ENCODE measurements around the gene GRM2. TPM values are rescaled to one million over a fixed set of nuclear protein-coding genes. Genes with fewer than 3 reads are reported as not detected.
"Not testable (repeated sequence)": the region's sequence is repeated elsewhere in the genome, so short reads cannot be mapped to it uniquely, and the experiment has no call there.

Gene GRM2
- total RNA-seq, 3 donors from 2014 or later = 0.84 to 1.2 (median 1.0) TPM

- H3K4me3 Mint-ChIP-seq; H3K4me1 Mint-ChIP-seq (ENCODE audit: low read depth); ATAC-seq; DNase-seq; H3K36me3 Mint-ChIP-seq (ENCODE audit: insufficient read depth); H3K9me3 Mint-ChIP-seq: not testable (repeated sequence)
- H3K27me3 Mint-ChIP-seq (ENCODE audit: low read depth) = peaks cover 10% of the 10 kb centered on the region
Measured at GRCh38 chr3:51742320-51742719, 35.5 kb downstream of the GRM2 start.

GRCh38 chr3:51742978-51743377 is 36.1 kb downstream of the GRM2 start:
- not testable (repeated sequence) for H3K4me1 Mint-ChIP-seq (ENCODE audit: low read depth); H3K9me3 Mint-ChIP-seq; H3K27me3 Mint-ChIP-seq (ENCODE audit: low read depth); ATAC-seq; H3K4me3 Mint-ChIP-seq; DNase-seq; H3K36me3 Mint-ChIP-seq (ENCODE audit: insufficient read depth)

- Mint-ChIP-seq H3K9me3 (no peaks in the 10 kb centered on the region), H3K27me3 (ENCODE audit: low read depth) (no peaks in the 10 kb centered on the region), H3K4me3 (no peak overlapping the region), H3K36me3 (ENCODE audit: insufficient read depth) (no peaks in the 10 kb centered on the region), H3K4me1 (ENCODE audit: low read depth) (peaks cover 9% of the 10 kb centered on the region)
- ATAC-seq = peak in 1 of 2 donors; percentile 46
- DNase-seq = no peak
Measured at GRCh38 chr3:51747840-51748239, 41.0 kb downstream of the GRM2 start.

- Mint-ChIP-seq H3K4me3 (no peak overlapping the region), H3K9me3 (no peaks in the 10 kb centered on the region), H3K27me3 (ENCODE audit: low read depth) (no peaks in the 10 kb centered on the region), H3K4me1 (ENCODE audit: low read depth) (peaks cover 7% of the 10 kb centered on the region), H3K36me3 (ENCODE audit: insufficient read depth) (no peaks in the 10 kb centered on the region)
- ATAC-seq (no peak), DNase-seq (no peak)
Measured at GRCh38 chr3:51748327-51748726, 41.5 kb downstream of the GRM2 start.

GRCh38 chr3:51750878-51751277 is 44.0 kb downstream of the GRM2 start:
- DNase-seq = no peak
- H3K9me3 Mint-ChIP-seq = peaks cover 7% of the 10 kb centered on the region
- no peak for ATAC-seq

GRCh38 chr3:51751287-51751686 is 44.4 kb downstream of the GRM2 start:
- Mint-ChIP-seq H3K9me3 (peaks cover 12% of the 10 kb centered on the region), H3K4me1 (ENCODE audit: low read depth) (peaks cover 7% of the 10 kb centered on the region), H3K4me3 (no peak overlapping the region), H3K27me3 (ENCODE audit: low read depth) (no peaks in the 10 kb centered on the region), H3K36me3 (ENCODE audit: insufficient read depth) (no peaks in the 10 kb centered on the region)
- ATAC-seq (no peak), DNase-seq (no peak)

More at GRCh38 chr3:51750878-51751277, 44.0 kb downstream of the GRM2 start:
- no peak overlapping the region for H3K4me3 Mint-ChIP-seq
- peaks cover 7% of the 10 kb centered on the region for H3K4me1 Mint-ChIP-seq (ENCODE audit: low read depth)
- no peaks in the 10 kb centered on the region for H3K36me3 Mint-ChIP-seq (ENCODE audit: insufficient read depth)
- no peaks in the 10 kb centered on the region for H3K27me3 Mint-ChIP-seq (ENCODE audit: low read depth)

- peaks cover 17% of the 10 kb centered on the region for H3K9me3 Mint-ChIP-seq
- not testable (repeated sequence) for H3K27me3 Mint-ChIP-seq (ENCODE audit: low read depth); H3K4me3 Mint-ChIP-seq; H3K36me3 Mint-ChIP-seq (ENCODE audit: insufficient read depth); H3K4me1 Mint-ChIP-seq (ENCODE audit: low read depth); ATAC-seq; DNase-seq
Measured at GRCh38 chr3:51753763-51754750, 47.2 kb downstream of the GRM2 start.

GRCh38 chr3:51759203-51759602 is 52.3 kb downstream of the GRM2 start:
- Mint-ChIP-seq H3K27me3 (ENCODE audit: low read depth) (peaks cover 8% of the 10 kb centered on the region), H3K9me3 (peaks cover 36% of the 10 kb centered on the region), H3K4me3 (no peak overlapping the region), H3K4me1 (ENCODE audit: low read depth) (no peaks in the 10 kb centered on the region), H3K36me3 (ENCODE audit: insufficient read depth) (no peaks in the 10 kb centered on the region)
- no peak for DNase-seq
- ATAC-seq = no peak

Other genes with a start within 250 kb of the GRM2 start
- 10 to 100 TPM; 42.3 to 47.1 (median 42.5) TPM for gene DCAF1, start 207.1 kb upstream of the GRM2 start, total RNA-seq
- gene RAD54L2, start 168.3 kb upstream of the GRM2 start, total RNA-seq = 10 to 100 TPM; 35.1 to 40.5 (median 37.4) TPM
- gene TEX264, start 35.8 kb upstream of the GRM2 start, total RNA-seq = 10 to 100 TPM; 37.8 to 42.5 (median 38.9) TPM
- gene IQCF6, start 72.2 kb downstream of the GRM2 start, total RNA-seq = not detected
- not detected for gene IQCF2, start 154.5 kb downstream of the GRM2 start, total RNA-seq
- gene IQCF5, start 168.5 kb downstream of the GRM2 start, total RNA-seq = not detected
- not detected for gene IQCF1, start 196.3 kb downstream of the GRM2 start, total RNA-seq
- gene RRP9, start 234.8 kb downstream of the GRM2 start, total RNA-seq = 100 to 1,000 TPM; 164 to 224 (median 219) TPM
- gene PARP3, start 235.3 kb downstream of the GRM2 start, total RNA-seq = 1 to 10 TPM; 6.6 to 9.4 (median 8.7) TPM
- gene GPR62, start 248.3 kb downstream of the GRM2 start, total RNA-seq = not detected